Type B pancreatic cell (in vitro differentiated cells): Measurements from ENCODE around the gene IL32. TPM values are rescaled to one million over a fixed set of nuclear protein-coding genes. Genes with fewer than 3 reads are reported as not detected.
"Not testable (repeated sequence)": the region's sequence is repeated elsewhere in the genome, so short reads cannot be mapped to it uniquely, and the experiment has no call there.

Experiments used
- DNase-seq: peaks from one replicate; pipeline ENCODE4 v3.0.0; 2021; ENCODE audit warnings: mixed read lengths; ENCODE audit not compliant: unreplicated experiment; ENCODE audit errors: extremely low spot score
- H3K27ac Mint-ChIP-seq: 2 replicates; pipeline ENCODE4 v1.8.0; 2021; ENCODE audit warnings: mild to moderate bottlenecking, mixed read lengths
- H3K27me3 Mint-ChIP-seq: 2 replicates; pipeline ENCODE4 v1.8.0; 2021; ENCODE audit warnings: mixed read lengths
- H3K36me3 Mint-ChIP-seq: 2 replicates; pipeline ENCODE4 v1.8.0; 2021; ENCODE audit warnings: mixed read lengths
- H3K4me1 Mint-ChIP-seq: one replicate; pipeline ENCODE4 v1.8.0; 2021; ENCODE audit warnings: mixed read lengths; ENCODE audit not compliant: unreplicated experiment
- H3K4me3 Mint-ChIP-seq: 2 replicates; pipeline ENCODE4 v1.8.0; 2021; ENCODE audit warnings: mild to moderate bottlenecking, mixed read lengths
- H3K9me3 Mint-ChIP-seq: 2 replicates; pipeline ENCODE4 v1.8.0; 2021; ENCODE audit warnings: mixed read lengths
- total RNA-seq: library from RNA; stranded (reverse); gene quantifications from 2 replicates; pipeline ENCODE4 v1.2.1, GENCODE V29; 2021; ENCODE audit warnings: low replicate concordance
- TF ChIP-seq, protein P1 (sequence below): fragments of 200-600 bp; sonication (generic); conservative IDR thresholded peaks from 2 replicates; pipeline ENCODE4 v1.5.0; 2021; ENCODE audit warnings: antibody characterized with exemption, mild to moderate bottlenecking

Gene IL32
- total RNA-seq, 1 donor from 2014 or later, result 12.7 TPM

DNA sequence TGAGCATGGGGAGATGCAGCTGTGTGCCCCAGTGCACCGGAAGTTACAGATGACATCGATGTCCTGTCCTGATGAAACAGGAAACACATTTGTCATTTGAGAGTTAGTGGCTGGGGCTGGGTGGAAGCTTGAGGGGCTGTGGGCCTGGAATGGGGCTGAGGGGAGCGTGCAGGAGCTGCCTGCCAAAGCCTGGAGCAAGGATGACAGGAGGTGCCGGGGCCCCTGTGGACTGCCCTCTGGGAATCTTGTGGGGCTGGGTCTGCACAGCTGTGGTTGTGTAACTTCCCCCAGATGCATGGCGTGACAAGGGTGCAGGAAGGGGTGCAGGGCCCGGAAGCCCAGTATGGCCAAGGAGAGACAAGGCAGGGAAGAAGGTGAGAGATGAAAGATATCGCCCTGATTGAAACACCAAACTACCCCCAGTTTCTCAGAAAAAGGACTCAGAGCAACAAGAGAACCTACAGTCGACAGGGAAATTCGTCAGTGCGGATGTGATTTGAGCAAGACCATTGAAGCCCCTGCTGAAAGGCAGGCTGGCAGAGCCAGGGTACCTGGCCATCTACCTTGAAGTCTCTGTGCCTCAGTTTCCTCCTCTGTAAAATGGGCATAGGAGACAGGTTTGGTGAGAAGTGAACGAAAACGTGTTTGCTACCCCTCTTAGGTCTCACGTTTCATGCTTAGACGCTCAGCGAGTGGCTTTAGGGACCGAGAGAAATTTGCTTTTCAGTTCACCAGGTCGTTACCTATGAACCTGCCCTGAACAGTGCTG, 10.3 kb upstream of the IL32 start:
- H3K4me1 Mint-ChIP-seq, result no peaks in the 10 kb centered on the region
- peaks cover 10% of the 10 kb centered on the region for H3K36me3 Mint-ChIP-seq
- no peak overlapping the region for H3K27ac Mint-ChIP-seq
- TF ChIP-seq, protein P1, sequence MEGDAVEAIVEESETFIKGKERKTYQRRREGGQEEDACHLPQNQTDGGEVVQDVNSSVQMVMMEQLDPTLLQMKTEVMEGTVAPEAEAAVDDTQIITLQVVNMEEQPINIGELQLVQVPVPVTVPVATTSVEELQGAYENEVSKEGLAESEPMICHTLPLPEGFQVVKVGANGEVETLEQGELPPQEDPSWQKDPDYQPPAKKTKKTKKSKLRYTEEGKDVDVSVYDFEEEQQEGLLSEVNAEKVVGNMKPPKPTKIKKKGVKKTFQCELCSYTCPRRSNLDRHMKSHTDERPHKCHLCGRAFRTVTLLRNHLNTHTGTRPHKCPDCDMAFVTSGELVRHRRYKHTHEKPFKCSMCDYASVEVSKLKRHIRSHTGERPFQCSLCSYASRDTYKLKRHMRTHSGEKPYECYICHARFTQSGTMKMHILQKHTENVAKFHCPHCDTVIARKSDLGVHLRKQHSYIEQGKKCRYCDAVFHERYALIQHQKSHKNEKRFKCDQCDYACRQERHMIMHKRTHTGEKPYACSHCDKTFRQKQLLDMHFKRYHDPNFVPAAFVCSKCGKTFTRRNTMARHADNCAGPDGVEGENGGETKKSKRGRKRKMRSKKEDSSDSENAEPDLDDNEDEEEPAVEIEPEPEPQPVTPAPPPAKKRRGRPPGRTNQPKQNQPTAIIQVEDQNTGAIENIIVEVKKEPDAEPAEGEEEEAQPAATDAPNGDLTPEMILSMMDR, result no peak
- DNase-seq, result no peak
- H3K4me3 Mint-ChIP-seq, result peak overlapping the region; percentile 31
- H3K27me3 Mint-ChIP-seq, result peaks cover 25% of the 10 kb centered on the region
- no peaks in the 10 kb centered on the region for H3K9me3 Mint-ChIP-seq

DNA sequence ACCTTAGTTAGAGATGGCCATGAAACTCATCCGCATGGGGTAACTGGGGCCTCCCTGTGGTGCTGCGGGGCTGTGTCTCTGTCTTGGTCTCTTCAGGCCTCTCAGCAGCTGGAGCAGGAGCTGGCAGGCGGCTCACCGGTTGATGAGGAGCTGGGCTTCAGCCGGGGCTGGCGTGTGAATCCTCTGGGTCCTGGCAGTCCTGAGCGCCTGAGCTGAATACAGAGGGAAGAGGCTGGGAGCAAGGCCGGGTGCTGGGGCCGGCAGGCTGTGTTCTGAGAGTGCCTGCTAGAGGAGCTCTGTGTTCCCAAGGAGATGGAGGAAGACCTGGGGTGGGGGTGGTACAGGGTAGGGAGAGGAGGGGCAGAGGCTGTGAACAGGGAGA, 9.7 kb upstream of the IL32 start:
- H3K36me3 Mint-ChIP-seq, H3K4me3 Mint-ChIP-seq, DNase-seq, H3K27ac Mint-ChIP-seq, H3K9me3 Mint-ChIP-seq, H3K4me1 Mint-ChIP-seq: not testable (repeated sequence)
- peaks cover 19% of the 10 kb centered on the region for H3K27me3 Mint-ChIP-seq

DNA sequence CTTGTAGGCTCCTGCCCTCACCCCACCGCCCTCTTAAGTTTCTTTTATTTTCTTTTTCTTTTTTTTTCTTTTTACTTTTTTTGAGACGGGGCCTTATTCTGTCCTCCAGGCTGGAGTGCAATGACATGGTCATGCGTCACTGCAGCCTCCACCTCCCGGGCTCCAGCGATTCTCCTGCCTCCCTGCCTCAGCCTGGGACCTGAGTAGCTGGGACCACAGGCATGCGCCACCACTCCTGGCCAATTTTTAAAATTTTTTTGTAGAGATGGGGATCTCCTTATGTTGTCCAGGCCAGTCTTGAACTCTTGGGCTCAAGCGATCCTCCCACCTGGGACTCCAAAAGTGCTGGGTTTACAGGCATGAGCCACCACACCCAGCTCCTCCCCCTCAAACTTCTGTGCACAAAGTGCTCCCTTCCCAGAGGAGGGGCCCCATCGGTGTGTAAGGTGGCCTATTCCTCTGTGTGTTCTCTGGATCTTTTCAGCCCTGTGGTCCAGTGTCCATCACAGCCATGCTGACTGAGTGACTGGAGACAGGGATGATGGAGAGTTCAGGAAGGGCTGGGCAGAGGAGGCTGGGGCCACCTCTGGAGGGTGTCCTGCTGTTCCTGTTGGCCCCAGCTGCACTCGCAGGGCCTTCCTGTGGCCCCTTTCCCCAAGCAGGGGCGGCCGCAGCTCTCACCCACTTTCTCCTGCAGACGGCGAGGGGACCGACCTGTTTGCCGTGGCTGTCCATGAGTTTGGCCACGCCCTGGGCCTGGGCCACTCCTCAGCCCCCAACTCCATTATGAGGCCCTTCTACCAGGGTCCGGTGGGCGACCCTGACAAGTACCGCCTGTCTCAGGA, 8.9 kb upstream of the IL32 start:
- Mint-ChIP-seq H3K27ac (no peak overlapping the region), H3K4me1 (no peaks in the 10 kb centered on the region), H3K36me3 (peaks cover 10% of the 10 kb centered on the region), H3K27me3 (peaks cover 10% of the 10 kb centered on the region), H3K4me3 (no peak overlapping the region), H3K9me3 (no peaks in the 10 kb centered on the region)
- TF ChIP-seq, protein P1, result no peak
- DNase-seq, result no peak

DNA sequence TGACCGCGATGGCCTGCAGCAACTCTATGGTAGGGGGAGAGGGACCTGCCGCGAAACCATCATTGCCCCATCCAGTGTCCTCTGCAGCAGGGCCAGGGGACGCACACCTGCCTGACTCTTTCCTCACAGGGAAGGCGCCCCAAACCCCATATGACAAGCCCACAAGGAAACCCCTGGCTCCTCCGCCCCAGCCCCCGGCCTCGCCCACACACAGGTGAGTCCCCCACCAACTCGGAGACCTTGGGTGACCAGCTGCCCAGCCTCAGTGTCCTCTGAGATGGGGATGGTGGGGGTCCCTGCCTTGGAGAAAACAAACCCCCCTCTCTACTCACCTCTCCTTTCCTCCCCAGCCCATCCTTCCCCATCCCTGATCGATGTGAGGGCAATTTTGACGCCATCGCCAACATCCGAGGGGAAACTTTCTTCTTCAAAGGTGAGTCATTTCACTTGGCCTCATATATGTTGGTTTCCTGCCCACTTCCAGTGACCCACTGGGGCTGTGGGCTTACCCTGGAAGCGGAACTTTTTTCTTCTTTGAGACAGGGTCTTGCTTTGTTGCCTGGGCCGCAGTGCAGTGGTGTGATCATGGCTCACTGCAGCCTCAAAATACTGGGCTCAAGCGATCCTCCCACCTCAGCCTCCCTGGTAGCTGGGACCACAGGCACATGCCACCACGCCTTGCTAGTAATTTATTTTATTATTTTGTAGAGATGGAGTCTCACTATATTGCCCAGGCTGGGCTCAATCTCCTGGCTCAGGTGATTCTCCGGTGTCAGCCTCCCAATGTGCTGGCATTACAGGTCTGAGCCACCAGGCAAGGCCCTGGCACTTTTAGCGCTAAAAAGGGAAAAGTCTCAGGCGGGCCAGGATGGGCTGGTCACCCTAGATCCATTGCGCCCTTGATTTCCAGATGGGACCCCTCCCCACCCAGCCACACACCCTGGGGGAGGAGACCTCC, 8.0 kb upstream of the IL32 start:
- Mint-ChIP-seq H3K9me3 (no peaks in the 10 kb centered on the region), H3K27ac (no peak overlapping the region), H3K4me1 (no peaks in the 10 kb centered on the region), H3K4me3 (peak overlapping the region; percentile 28), H3K36me3 (peaks cover 6% of the 10 kb centered on the region), H3K27me3 (peaks cover 5% of the 10 kb centered on the region)
- TF ChIP-seq, protein P1, result no peak
- DNase-seq, result no peak

DNA sequence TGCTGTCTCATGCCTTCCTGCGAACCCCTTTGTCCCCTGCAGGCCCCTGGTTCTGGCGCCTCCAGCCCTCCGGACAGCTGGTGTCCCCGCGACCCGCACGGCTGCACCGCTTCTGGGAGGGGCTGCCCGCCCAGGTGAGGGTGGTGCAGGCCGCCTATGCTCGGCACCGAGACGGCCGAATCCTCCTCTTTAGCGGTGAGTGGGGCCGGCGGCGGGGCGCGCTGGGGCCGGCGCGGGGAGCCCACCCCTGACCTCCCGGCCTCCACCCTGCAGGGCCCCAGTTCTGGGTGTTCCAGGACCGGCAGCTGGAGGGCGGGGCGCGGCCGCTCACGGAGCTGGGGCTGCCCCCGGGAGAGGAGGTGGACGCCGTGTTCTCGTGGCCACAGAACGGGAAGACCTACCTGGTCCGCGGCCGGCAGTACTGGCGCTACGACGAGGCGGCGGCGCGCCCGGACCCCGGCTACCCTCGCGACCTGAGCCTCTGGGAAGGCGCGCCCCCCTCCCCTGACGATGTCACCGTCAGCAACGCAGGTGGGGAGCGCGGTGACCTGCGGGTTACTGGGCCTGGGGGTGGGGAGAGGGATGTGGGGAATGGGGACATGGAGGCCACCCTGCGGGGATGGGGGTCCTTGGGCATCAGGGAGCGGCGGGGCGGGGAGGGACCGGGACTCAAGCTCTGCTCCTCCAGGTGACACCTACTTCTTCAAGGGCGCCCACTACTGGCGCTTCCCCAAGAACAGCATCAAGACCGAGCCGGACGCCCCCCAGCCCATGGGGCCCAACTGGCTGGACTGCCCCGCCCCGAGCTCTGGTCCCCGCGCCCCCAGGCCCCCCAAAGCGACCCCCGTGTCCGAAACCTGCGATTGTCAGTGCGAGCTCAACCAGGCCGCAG, 7.1 kb upstream of the IL32 start:
- H3K9me3 Mint-ChIP-seq, result no peaks in the 10 kb centered on the region
- TF ChIP-seq, protein P1, result no peak
- no peak overlapping the region for H3K27ac Mint-ChIP-seq
- H3K4me1 Mint-ChIP-seq, result no peaks in the 10 kb centered on the region
- peaks cover 6% of the 10 kb centered on the region for H3K36me3 Mint-ChIP-seq
- no peak for DNase-seq
- H3K4me3 Mint-ChIP-seq, result peak overlapping the region; percentile 86
- peaks cover 5% of the 10 kb centered on the region for H3K27me3 Mint-ChIP-seq
